Measurements from ENCODE around the gene VPS37B.
A peak's percentile ranks its signal among the peaks of the same experiment; 100 is the strongest.

VPS37B gene

GRCh38 chr12:122834104-122834920 lies 61.6 kb downstream of the VPS37B start:
- TF ChIP-seq CTCF (IDR thresholded peaks at IDR 0.05; ENCODE audit: low read depth, low read length) = peak; percentile 25
- 0 out of 2 replicates have a peak, but pooled peaks have one; percentile 22 for TF ChIP-seq EZH2phosphoT487 (IDR thresholded peaks at IDR 0.05; ENCODE audit: low read depth)
- Histone ChIP-seq H3K9ac (ENCODE audit: low read length) (no peak overlapping the region), H2AFZ (ENCODE audit: low read depth, low read length) (peak overlapping the region; percentile 47; the same call in 1 of the 2 replicates)

GRCh38 chr12:122830517-122831214 lies 65.3 kb downstream of the VPS37B start:
- Histone ChIP-seq H3K4me1 (ENCODE audit: low read length) (peaks cover 26% of the 10 kb centered on the region), H3K9ac (ENCODE audit: low read length) (no peak overlapping the region), H3K79me2 (ENCODE audit: low read length) (no peaks in the 10 kb centered on the region), H4K20me1 (ENCODE audit: insufficient read depth, low read length) (no peaks in the 10 kb centered on the region), H3K27ac (ENCODE audit: low read length) (no peak overlapping the region), H3K4me3 (ENCODE audit: low read length) (no peak overlapping the region), H3K36me3 (replicated peaks; ENCODE audit: low read depth, low read length) (no peaks in the 10 kb centered on the region), H2AFZ (ENCODE audit: low read depth, low read length) (no peak overlapping the region), H3K4me2 (ENCODE audit: low read length) (no peak overlapping the region), H3K27me3 (ENCODE audit: low read depth, low read length) (peaks cover 55% of the 10 kb centered on the region), H3K9me3 (ENCODE audit: insufficient read depth, low read length) (no peaks in the 10 kb centered on the region)
- TF ChIP-seq EZH2phosphoT487 (IDR thresholded peaks at IDR 0.05; ENCODE audit: low read depth) (no peak), CTCF (IDR thresholded peaks at IDR 0.05; ENCODE audit: low read depth, low read length) (no peak)

More at GRCh38 chr12:122834104-122834920, 61.6 kb downstream of the VPS37B start:
- H3K36me3 ChIP-seq (replicated peaks; ENCODE audit: low read depth, low read length) = no peaks in the 10 kb centered on the region
- H4K20me1 ChIP-seq (ENCODE audit: insufficient read depth, low read length) = no peaks in the 10 kb centered on the region
- peak overlapping the region; percentile 94 for H3K4me2 ChIP-seq (ENCODE audit: low read length)
- peaks cover 68% of the 10 kb centered on the region for H3K27me3 ChIP-seq (ENCODE audit: low read depth, low read length)
- peaks cover 12% of the 10 kb centered on the region; the same call in 1 of the 2 replicates for H3K4me1 ChIP-seq (ENCODE audit: low read length)
- no peaks in the 10 kb centered on the region for H3K9me3 ChIP-seq (ENCODE audit: insufficient read depth, low read length)
- H3K27ac ChIP-seq (ENCODE audit: low read length) = no peak overlapping the region
- H3K79me2 ChIP-seq (ENCODE audit: low read length) = no peaks in the 10 kb centered on the region
- peak overlapping the region; percentile 86 for H3K4me3 ChIP-seq (ENCODE audit: low read length)

DNA sequence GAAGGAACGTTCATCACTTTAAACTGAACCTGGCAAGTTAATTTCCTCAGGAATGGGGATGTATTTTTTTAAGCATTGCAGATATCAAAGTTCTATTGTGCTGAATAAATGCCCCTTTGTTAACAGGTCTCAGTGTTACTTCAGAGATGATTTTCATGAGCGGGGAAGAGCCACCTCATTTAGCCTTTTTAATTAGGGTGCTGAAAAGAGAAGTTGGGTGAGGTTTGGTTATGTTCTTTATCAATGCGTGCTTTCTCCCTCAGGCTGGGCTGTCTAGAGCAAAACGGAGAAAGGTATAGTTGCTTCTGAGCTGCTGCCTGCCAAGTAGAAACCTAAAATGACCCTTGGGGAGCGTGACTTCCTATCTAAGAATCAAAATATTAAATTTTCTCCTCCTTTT lies 68.7 kb downstream of the VPS37B start:
- no peak overlapping the region for H2AFZ ChIP-seq (ENCODE audit: low read depth, low read length)
- no peaks in the 10 kb centered on the region for H4K20me1 ChIP-seq (ENCODE audit: insufficient read depth, low read length)
- H3K9ac ChIP-seq (ENCODE audit: low read length) = no peak overlapping the region
- H3K9me3 ChIP-seq (ENCODE audit: insufficient read depth, low read length) = no peaks in the 10 kb centered on the region
- peaks cover 60% of the 10 kb centered on the region for H3K27me3 ChIP-seq (ENCODE audit: low read depth, low read length)
- H3K4me2 ChIP-seq (ENCODE audit: low read length) = peak overlapping the region; percentile 95
- peak overlapping the region; percentile 7; the same call in 1 of the 2 replicates for H3K4me3 ChIP-seq (ENCODE audit: low read length)
- TF ChIP-seq EZH2phosphoT487 (IDR thresholded peaks at IDR 0.05; ENCODE audit: low read depth) = no peak
- no peak for TF ChIP-seq CTCF (IDR thresholded peaks at IDR 0.05; ENCODE audit: low read depth, low read length)
- peaks cover 20% of the 10 kb centered on the region for H3K4me1 ChIP-seq (ENCODE audit: low read length)
- H3K36me3 ChIP-seq (replicated peaks; ENCODE audit: low read depth, low read length) = no peaks in the 10 kb centered on the region
- H3K79me2 ChIP-seq (ENCODE audit: low read length) = no peaks in the 10 kb centered on the region
- peak overlapping the region; percentile 7; the same call in 1 of the 2 replicates for H3K27ac ChIP-seq (ENCODE audit: low read length)
